Large intestine (tissue), 12 donors: Measurements from ENCODE around the gene EPM2A. TPM values are rescaled to one million over a fixed set of nuclear protein-coding genes. Genes with fewer than 3 reads are reported as not detected.
A peak's percentile ranks its signal among the peaks of the same experiment; 100 is the strongest.

ENCODE experiments used
- DNase-seq, 2 donors: peaks; one replicate each; pipeline versions ENCODE4 v3.0.0 to v3.0.0-alpha.2; 2013
- H3K27ac ChIP-seq: one replicate; pipeline ENCODE4 v1.5.1; 2013; ENCODE audit warnings: low read length
- H3K27me3 ChIP-seq: 2 replicates; pipeline ENCODE4 v1.6.1; 2013; ENCODE audit warnings: low read length; ENCODE audit not compliant: control insufficient read depth, insufficient read depth
- H3K36me3 ChIP-seq: 2 replicates; pipeline ENCODE4 v1.6.1; 2013; ENCODE audit warnings: low read length; ENCODE audit not compliant: control insufficient read depth, insufficient read depth
- H3K4me1 ChIP-seq: one replicate; pipeline ENCODE4 v1.6.1; 2013; ENCODE audit warnings: low read length; ENCODE audit not compliant: control insufficient read depth, insufficient read depth
- H3K4me3 ChIP-seq: one replicate; pipeline ENCODE4 v1.5.1; 2013; ENCODE audit warnings: low read length
- H3K9me3 ChIP-seq: one replicate; pipeline ENCODE4 v1.6.1; 2013; ENCODE audit warnings: mild to moderate bottlenecking, low read depth, low read length, moderate library complexity; ENCODE audit not compliant: control insufficient read depth
- WGBS: methylation state at CpG from one replicate; pipeline ENCODE4 v1.1.5; 2013; ENCODE audit warnings: low lambda C conversion rate; ENCODE audit not compliant: insufficient coverage; 5-methylcytosine and 5-hydroxymethylcytosine counted together
- long read RNA-seq, 11 donors: transcript quantifications; one replicate each; lab custom pipeline, GENCODE V29; 2026
- polyA plus RNA-seq: library from polyadenylated mRNA; unstranded; fragments of 120-200 nt; gene quantifications from one replicate; pipeline ENCODE4 v1.2.1, GENCODE V29; 2013

EPM2A gene
- polyA plus RNA-seq = 7.0 TPM
- long read RNA-seq, donor 1, full-length matches to known transcripts = 5 of 5 reads
- long read RNA-seq, donor 1, partial matches to known transcripts = 0 of 5 reads
- long read RNA-seq, donor 1, other reads (novel, unspliced or antisense) = 0 of 5 reads
- long read RNA-seq, donor 2, full-length matches to known transcripts = 6 of 6 reads
- long read RNA-seq, donor 2, partial matches to known transcripts = 0 of 6 reads
- long read RNA-seq, donor 2, other reads (novel, unspliced or antisense) = 0 of 6 reads
- long read RNA-seq, donor 3, full-length matches to known transcripts = 6 of 6 reads
- long read RNA-seq, donor 3, partial matches to known transcripts = 0 of 6 reads
- long read RNA-seq, donor 3, other reads (novel, unspliced or antisense) = 0 of 6 reads
- long read RNA-seq, donor 4 = 0 reads
- long read RNA-seq, donor 5, full-length matches to known transcripts = 2 of 2 reads
- long read RNA-seq, donor 5, partial matches to known transcripts = 0 of 2 reads
- long read RNA-seq, donor 5, other reads (novel, unspliced or antisense) = 0 of 2 reads
- long read RNA-seq, donor 6, full-length matches to known transcripts = 4 of 4 reads
- long read RNA-seq, donor 6, partial matches to known transcripts = 0 of 4 reads
- long read RNA-seq, donor 6, other reads (novel, unspliced or antisense) = 0 of 4 reads
- long read RNA-seq, donor 7, full-length matches to known transcripts = 3 of 3 reads
- long read RNA-seq, donor 7, partial matches to known transcripts = 0 of 3 reads
- long read RNA-seq, donor 7, other reads (novel, unspliced or antisense) = 0 of 3 reads
- long read RNA-seq, donor 8, full-length matches to known transcripts = 8 of 8 reads
- long read RNA-seq, donor 8, partial matches to known transcripts = 0 of 8 reads
- long read RNA-seq, donor 8, other reads (novel, unspliced or antisense) = 0 of 8 reads
- long read RNA-seq, donor 9, full-length matches to known transcripts = 2 of 2 reads
- long read RNA-seq, donor 9, partial matches to known transcripts = 0 of 2 reads
- long read RNA-seq, donor 9, other reads (novel, unspliced or antisense) = 0 of 2 reads
- long read RNA-seq, donor 10, full-length matches to known transcripts = 5 of 5 reads
- long read RNA-seq, donor 10, partial matches to known transcripts = 0 of 5 reads
- long read RNA-seq, donor 10, other reads (novel, unspliced or antisense) = 0 of 5 reads
- long read RNA-seq, donor 11, full-length matches to known transcripts = 5 of 5 reads
- long read RNA-seq, donor 11, partial matches to known transcripts = 0 of 5 reads
- long read RNA-seq, donor 11, other reads (novel, unspliced or antisense) = 0 of 5 reads

- Histone ChIP-seq H3K36me3 (no peaks in the 10 kb centered on the region), H3K4me3 (peak within 1 kb of the TSS; percentile 90), H3K4me1 (no peaks in the 10 kb centered on the region), H3K27ac (peak within 1 kb of the TSS; percentile 99), H3K27me3 (no peaks in the 10 kb centered on the region), H3K9me3 (no peaks in the 10 kb centered on the region)
- peak; percentile 65 to 88 for DNase-seq
- 0% methylated on average over 3 of the region's 69 CpGs for WGBS
Observed at GRCh38 chr6:145735356-145736165, at the start of gene EPM2A. Gene EPM2A (minus strand): TSS chr6:145735520. CDS start chr6:145735498, 22 bp downstream.

- no CpG with 5 or more reads among the region's 1 CpG for WGBS
Observed at GRCh38 chr6:145784683-145785082, 49.4 kb upstream of the EPM2A start.

GRCh38 chr6:145783796-145784195, 48.5 kb upstream of the EPM2A start:
- 94% methylated on average over 5 of the region's 5 CpGs for WGBS
- DNase-seq = no peak

More at GRCh38 chr6:145784683-145785082, 49.4 kb upstream of the EPM2A start:
- DNase-seq = no peak
- no peaks in the 10 kb centered on the region for H3K4me1 ChIP-seq
- H3K27me3 ChIP-seq = no peaks in the 10 kb centered on the region
- no peak overlapping the region for H3K27ac ChIP-seq
- H3K36me3 ChIP-seq = no peaks in the 10 kb centered on the region
- no peaks in the 10 kb centered on the region for H3K9me3 ChIP-seq
- no peak overlapping the region for H3K4me3 ChIP-seq

GRCh38 chr6:145772846-145773245, 37.5 kb upstream of the EPM2A start:
- Histone ChIP-seq H3K36me3 (no peaks in the 10 kb centered on the region), H3K27ac (no peak overlapping the region), H3K4me3 (no peak overlapping the region), H3K27me3 (no peaks in the 10 kb centered on the region), H3K9me3 (no peaks in the 10 kb centered on the region), H3K4me1 (no peaks in the 10 kb centered on the region)
- no peak for DNase-seq
- 75% methylated on average over 1 of the region's 1 CpG for WGBS

More at GRCh38 chr6:145783796-145784195, 48.5 kb upstream of the EPM2A start:
- no peaks in the 10 kb centered on the region for H3K36me3 ChIP-seq
- H3K4me3 ChIP-seq = no peak overlapping the region
- H3K4me1 ChIP-seq = no peaks in the 10 kb centered on the region
- H3K27ac ChIP-seq = no peak overlapping the region
- H3K9me3 ChIP-seq = no peaks in the 10 kb centered on the region
- no peaks in the 10 kb centered on the region for H3K27me3 ChIP-seq

GRCh38 chr6:145765449-145765848, 30.1 kb upstream of the EPM2A start:
- Histone ChIP-seq H3K4me3 (no peak overlapping the region), H3K9me3 (no peaks in the 10 kb centered on the region), H3K4me1 (no peaks in the 10 kb centered on the region), H3K36me3 (no peaks in the 10 kb centered on the region), H3K27ac (no peak overlapping the region), H3K27me3 (no peaks in the 10 kb centered on the region)
- DNase-seq = no peak

- Histone ChIP-seq H3K27me3 (no peaks in the 10 kb centered on the region), H3K36me3 (no peaks in the 10 kb centered on the region), H3K9me3 (no peaks in the 10 kb centered on the region), H3K27ac (no peak overlapping the region), H3K4me1 (no peaks in the 10 kb centered on the region), H3K4me3 (no peak overlapping the region)
- no peak for DNase-seq
Observed at GRCh38 chr6:145763742-145764141, 28.4 kb upstream of the EPM2A start.

- Histone ChIP-seq H3K36me3 (no peaks in the 10 kb centered on the region), H3K4me3 (no peak overlapping the region), H3K27me3 (no peaks in the 10 kb centered on the region), H3K9me3 (no peaks in the 10 kb centered on the region), H3K27ac (no peak overlapping the region), H3K4me1 (no peaks in the 10 kb centered on the region)
- DNase-seq = no peak
Observed at GRCh38 chr6:145761584-145761983, 26.3 kb upstream of the EPM2A start.

GRCh38 chr6:145758113-145758512, 22.8 kb upstream of the EPM2A start:
- no peaks in the 10 kb centered on the region for H3K9me3 ChIP-seq
- H3K36me3 ChIP-seq = no peaks in the 10 kb centered on the region
- 100% methylated on average over 1 of the region's 4 CpGs for WGBS
- no peak overlapping the region for H3K27ac ChIP-seq
- no peak for DNase-seq
- no peak overlapping the region for H3K4me3 ChIP-seq
- no peaks in the 10 kb centered on the region for H3K27me3 ChIP-seq
- no peaks in the 10 kb centered on the region for H3K4me1 ChIP-seq

GRCh38 chr6:145756170-145756662, 20.9 kb upstream of the EPM2A start:
- H3K9me3 ChIP-seq = no peaks in the 10 kb centered on the region
- no peaks in the 10 kb centered on the region for H3K27me3 ChIP-seq
- peak in 1 of 2 donors; percentile 26 for DNase-seq
- H3K4me3 ChIP-seq = no peak overlapping the region
- H3K4me1 ChIP-seq = no peaks in the 10 kb centered on the region
- no peak overlapping the region for H3K27ac ChIP-seq
- H3K36me3 ChIP-seq = no peaks in the 10 kb centered on the region
- WGBS = no CpG with 5 or more reads among the region's 1 CpG
